K562 (cell line): ENCODE measurements around the gene SEBOX. TPM values are rescaled to one million over a fixed set of nuclear protein-coding genes. Genes with fewer than 3 reads are reported as not detected.

Experiments used
- CHCHD3 ChIP-seq: fragments of 250-450 bp; sonication (Bioruptor Pico); IDR thresholded peaks from 2 replicates; pipeline ENCODE4 v2.1.2; 2022; ENCODE audit warnings: mild to moderate bottlenecking
- GATAD2B ChIP-seq: fragments of 450-650 bp; IDR thresholded peaks from 2 replicates; pipeline ENCODE4 v1.6.1; 2017; ENCODE audit warnings: mild to moderate bottlenecking, borderline replicate concordance
- KAT2B ChIP-seq: IDR thresholded peaks from one replicate; pipeline ENCODE4 v1.6.1; 2012; ENCODE audit warnings: low read depth, mild to moderate bottlenecking, control low read depth, inconsistent platforms, low read length, moderate library complexity
- MXI1 ChIP-seq: IDR thresholded peaks from 2 replicates; pipeline ENCODE4 v1.6.1; 2011; ENCODE audit warnings: low read depth, mild to moderate bottlenecking, improper control_type of control experiment, low read length
- NFATC3 ChIP-seq: fragments of 450-650 bp; IDR thresholded peaks from 2 replicates; pipeline ENCODE4 v1.6.1; 2017; ENCODE audit warnings: mild to moderate bottlenecking
- NR4A1 ChIP-seq, 2 experiments: fragments of 250-450 bp in 1 of 2; fragments of 450-650 bp in 1 of 2; sonication (Bioruptor Pico) in 1 of 2; IDR thresholded peaks; 2 replicates each; pipeline versions ENCODE4 v1.4.0 to v1.6.1; 2016 to 2020; ENCODE audit warnings: mild to moderate bottlenecking in 2 of 2, missing compliant biosample characterization in 1 of 2, missing genetic modification characterization in 1 of 2, moderate library complexity in 1 of 2
- PHTF2 ChIP-seq: fragments of 250-450 bp; sonication (Bioruptor Pico); IDR thresholded peaks from 2 replicates; pipeline ENCODE4 v1.5.0; 2021; ENCODE audit warnings: mild to moderate bottlenecking
- RFX7 ChIP-seq: fragments of 250-450 bp; sonication (Bioruptor Pico); IDR thresholded peaks from 2 replicates; pipeline ENCODE4 v1.5.1; 2021; ENCODE audit warnings: mild to moderate bottlenecking
- THAP7 ChIP-seq: fragments of 250-450 bp; sonication (Bioruptor Pico); IDR thresholded peaks from 2 replicates; pipeline ENCODE4 v1.5.0; 2021
- ZNF318 ChIP-seq, 2 experiments: fragments of 450-650 bp; IDR thresholded peaks; 2 replicates each; pipeline ENCODE4 v1.6.1; 2016; ENCODE audit warnings: mild to moderate bottlenecking in 2 of 2, borderline replicate concordance in 1 of 2, low read depth in 1 of 2, moderate library complexity in 1 of 2
- ZNF57 ChIP-seq: fragments of 450-650 bp; formaldehyde crosslinking; IDR thresholded peaks from 2 replicates; pipeline ENCODE4 v1.4.0; 2020; ENCODE audit warnings: mild to moderate bottlenecking, moderate library complexity
- ZNF79 ChIP-seq: fragments of 250-450 bp; sonication (Bioruptor Pico); IDR thresholded peaks from 2 replicates; pipeline ENCODE4 v1.4.0; 2020; ENCODE audit warnings: low read depth, mild to moderate bottlenecking, moderate library complexity
- polyA plus RNA-seq, 8 experiments: library from polyadenylated mRNA; depleted of rRNA in 4 of 8; stranded (reverse) in 5 of 8; unstranded in 3 of 8; fragments of >200 nt; fragmentation: Nextera tagmentation in 2 of 8; fragmentation: Illumina TruSeq in 1 of 8; extraction: Ambion mirVana in 2 of 8; extraction: Trizol in 1 of 8; gene quantifications; 2 replicates each; pipeline versions ENCODE4 v1.2.1 to v1.2.3, GENCODE V29; 2011 to 2014; ENCODE audit warnings: inconsistent platforms in 1 of 8, missing spikeins in 1 of 8
- total RNA-seq, 7 experiments: library from RNA; depleted of rRNA in 6 of 7; stranded (reverse); fragments of >200 nt in 6 of 7; fragmentation: Illumina TruSeq in 2 of 7; extraction: Trizol in 2 of 7; gene quantifications; 2 replicates each; pipeline versions ENCODE4 v1.2.1 to v1.2.3, GENCODE V29; 2011 to 2021; ENCODE audit warnings: low replicate concordance in 1 of 7

Gene SEBOX
- total and polyA plus RNA-seq, 9 of the 15 experiments (the other 6 are each of a cell fraction or from before 2014, with no cell fraction given), result not detected

DNA sequence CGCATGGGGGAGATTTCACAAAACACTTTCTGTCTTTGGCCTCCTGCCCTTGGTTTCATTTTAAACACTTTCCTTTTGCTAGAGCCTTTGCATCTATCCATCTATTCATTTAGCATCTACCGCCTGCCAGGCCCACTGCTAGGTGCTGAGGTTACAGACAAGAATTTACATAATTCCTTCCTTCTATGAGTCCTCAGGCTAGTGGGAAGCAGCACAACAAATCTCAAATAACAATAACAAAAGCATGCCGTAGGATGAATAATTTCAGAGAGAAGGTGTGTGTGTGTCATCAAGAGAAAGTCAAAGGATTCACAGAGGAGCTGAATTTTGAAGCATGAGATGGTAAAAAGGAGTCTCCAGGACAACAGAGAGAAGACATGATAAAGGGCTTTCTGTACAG is 47.1 kb upstream of the SEBOX start (continued):
- TF ChIP-seq ZNF318 (IDR thresholded peaks at IDR 0.05; ENCODE audit: borderline replicate concordance in 1 of 2, low read depth in 1 of 2) (no peak), ZNF79 (CRISPR knock-in tag) (no peak), RFX7 (CRISPR knock-in tag) (no peak), NR4A1 (CRISPR knock-in tag; IDR thresholded peaks at IDR 0.05) (no peak), NR4A1 (tag; IDR thresholded peaks at IDR 0.05) (no peak), MXI1 (no peak), KAT2B (no peak), CHCHD3 (CRISPR knock-in tag) (no peak), PHTF2 (no peak), NFATC3 (no peak), GATAD2B (no peak), ZNF57 (CRISPR knock-in tag) (no peak), THAP7 (CRISPR knock-in tag) (no peak)
